Mesenteric fat pad (tissue), 1 donor: ENCODE results near the gene RFLNA. TPM values are rescaled to one million over a fixed set of nuclear protein-coding genes. Genes with fewer than 3 reads are reported as not detected.
"Not testable (repeated sequence)": the region's sequence is repeated elsewhere in the genome, so short reads cannot be mapped to it uniquely, and the experiment has no call there.

Source experiments
- DNase-seq: peaks from one replicate; pipeline ENCODE4 v3.0.0-alpha.2; 2020; ENCODE audit warnings: low spot score
- total RNA-seq: library from RNA; stranded (reverse); fragmentation: NEBNext Ultra II Directional; extraction: Animal tissue kit (Norgen Biotek cat#: 25700); gene quantifications from one replicate; pipeline ENCODE4 v1.2.1, GENCODE V29; 2021
- donor health status: DM: yes; HTN: yes; CAD: no.

Gene RFLNA
- total RNA-seq, 1 donor from 2014 or later: not detected

DNA sequence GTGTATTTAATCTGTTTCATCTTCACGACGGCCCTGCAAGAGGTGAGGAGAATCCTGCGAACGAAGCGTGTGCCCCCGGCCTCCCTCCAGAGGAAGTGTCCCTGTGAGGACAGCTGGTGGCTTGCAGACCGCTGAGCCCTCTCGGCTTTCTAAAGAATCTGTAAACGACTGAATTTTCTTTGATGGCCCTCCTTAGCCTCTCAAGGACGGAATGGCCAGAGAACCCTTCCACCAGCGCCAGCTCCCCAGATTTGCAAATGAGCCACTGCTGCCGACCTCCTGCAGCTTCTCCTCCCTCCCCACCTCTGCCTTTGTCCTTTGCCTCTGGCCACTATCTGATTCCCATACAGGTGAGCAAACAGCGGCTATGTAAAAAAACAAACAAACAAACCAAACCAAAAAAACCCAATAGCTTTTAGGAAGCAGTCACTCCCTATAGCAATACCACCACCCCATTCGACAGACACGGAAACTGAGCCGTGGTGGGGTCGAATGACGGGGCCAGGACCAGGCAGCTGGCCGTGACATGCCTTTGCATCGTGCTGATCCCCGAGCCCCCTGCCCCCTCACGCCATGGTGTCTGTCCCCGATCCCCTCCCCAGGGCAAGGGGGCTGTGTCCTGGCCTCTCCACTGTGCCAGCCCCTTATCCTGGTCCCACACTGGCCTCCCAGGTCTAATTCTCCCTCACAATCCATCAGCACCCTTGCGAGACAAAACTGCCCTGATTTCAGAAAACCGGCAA lies 23.6 kb downstream of the RFLNA start:
- no peak for DNase-seq

- no peak for DNase-seq
These were observed 24.6 kb downstream of the RFLNA start for GRCh38 chr12:124319368-124320050.

- DNase-seq: no peak
These were observed 26.2 kb downstream of the RFLNA start for GRCh38 chr12:124321040-124321481.

- DNase-seq: no peak
These were observed 26.8 kb downstream of the RFLNA start for GRCh38 chr12:124321556-124322270.

GRCh38 chr12:124322271-124322998 lies 27.5 kb downstream of the RFLNA start:
- no peak for DNase-seq

GRCh38 chr12:124322999-124323328 lies 28.1 kb downstream of the RFLNA start:
- DNase-seq: not testable (repeated sequence)

DNA sequence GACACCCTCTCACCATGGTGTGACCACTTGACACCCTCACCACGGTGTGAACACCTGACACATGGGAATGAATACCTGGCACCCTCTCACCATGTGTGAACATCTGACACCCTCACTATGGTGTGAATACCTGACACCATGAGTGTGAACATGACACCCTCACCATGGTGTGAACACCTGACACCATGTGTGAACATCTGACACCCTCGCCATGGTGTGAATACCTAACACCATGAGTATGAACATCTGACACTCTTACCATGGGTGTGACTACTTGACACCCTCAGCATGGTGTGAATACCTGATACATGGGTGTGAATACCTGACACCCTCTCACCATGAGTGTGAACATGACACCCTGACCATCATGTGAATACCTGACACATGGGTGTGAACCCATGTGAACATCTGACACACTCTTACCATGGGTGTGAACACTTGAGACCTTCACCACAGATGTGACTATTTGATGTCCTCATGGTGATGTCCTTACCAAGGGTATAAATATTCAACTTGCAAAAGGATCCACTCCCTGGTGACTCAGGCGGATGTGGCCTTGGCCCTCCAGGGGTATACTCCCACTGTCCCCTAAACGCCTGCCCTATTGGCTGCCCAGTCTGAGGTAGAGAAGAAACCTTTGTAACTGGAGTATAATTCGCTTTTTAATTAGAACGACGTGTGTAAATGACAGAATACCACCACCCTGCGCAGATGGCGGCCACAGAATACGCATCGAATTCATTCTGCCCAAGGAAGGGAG lies 29.1 kb downstream of the RFLNA start:
- no peak for DNase-seq

DNA sequence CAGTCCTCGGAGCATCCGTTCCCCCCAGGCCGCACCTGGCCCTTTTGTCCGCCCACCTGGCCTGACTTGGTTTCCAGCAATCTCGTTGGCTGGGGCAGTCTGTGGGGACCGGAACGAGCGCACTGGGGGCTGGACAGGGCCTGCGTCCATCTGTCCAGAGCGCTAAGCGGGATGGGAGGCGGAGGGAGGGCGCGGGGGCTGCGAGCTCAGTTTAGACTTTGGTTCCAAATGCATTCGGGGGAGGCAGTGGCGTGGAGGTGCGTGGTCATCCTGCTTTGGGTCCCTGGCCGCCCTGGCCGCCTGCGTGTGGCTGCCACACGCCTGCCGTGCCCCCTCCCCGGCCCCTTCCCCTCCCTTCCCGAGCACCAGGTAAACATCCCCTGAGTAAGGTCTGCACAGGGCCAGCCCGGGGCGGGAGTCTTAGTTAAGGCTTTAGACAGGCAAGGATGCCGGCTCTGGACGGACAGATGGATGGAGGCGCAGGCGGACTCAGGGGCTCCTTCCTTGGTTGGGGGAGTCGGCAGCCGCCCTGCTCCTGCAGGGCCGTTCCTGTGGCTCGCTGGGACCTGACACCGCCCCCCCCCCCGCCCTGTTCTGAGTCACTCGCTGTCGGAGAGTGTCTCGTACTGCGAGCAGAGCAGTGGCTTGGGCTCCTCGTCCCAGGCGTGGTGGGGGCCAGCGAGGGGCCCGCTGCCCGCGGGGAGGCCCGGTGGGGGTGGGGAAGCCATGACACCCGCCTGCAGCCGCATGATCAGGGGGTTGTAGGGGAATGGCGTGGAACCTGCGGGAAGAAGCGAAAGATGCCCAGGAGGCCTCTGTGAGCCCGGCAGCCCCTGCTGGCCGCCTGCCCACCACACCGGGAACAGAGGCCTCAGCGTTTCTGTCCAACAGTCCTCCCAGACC lies 30.2 kb downstream of the RFLNA start:
- no peak for DNase-seq

DNA sequence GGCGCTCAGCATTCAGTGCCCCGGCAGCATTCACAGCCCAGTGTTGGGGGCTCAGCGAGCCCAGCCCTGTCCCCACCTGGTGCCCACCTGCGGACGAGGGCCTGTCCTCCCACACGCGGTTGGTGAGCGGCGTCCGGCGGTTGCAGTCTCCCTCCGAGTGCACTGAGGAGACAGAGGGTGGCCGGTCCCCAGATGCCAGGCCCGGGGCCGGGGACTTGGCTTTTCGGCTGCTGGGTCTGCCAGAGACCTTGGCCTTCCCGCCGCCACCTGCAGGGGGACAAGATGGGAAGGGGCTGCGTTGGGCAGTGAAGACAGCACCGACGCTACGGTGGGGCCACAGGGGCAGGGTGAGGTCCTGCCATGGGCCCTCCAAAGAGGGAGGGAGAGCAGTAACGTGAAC lies 31.2 kb downstream of the RFLNA start:
- no peak for DNase-seq

- no peak for DNase-seq
These were observed 32.0 kb downstream of the RFLNA start for GRCh38 chr12:124326871-124327270.

DNA sequence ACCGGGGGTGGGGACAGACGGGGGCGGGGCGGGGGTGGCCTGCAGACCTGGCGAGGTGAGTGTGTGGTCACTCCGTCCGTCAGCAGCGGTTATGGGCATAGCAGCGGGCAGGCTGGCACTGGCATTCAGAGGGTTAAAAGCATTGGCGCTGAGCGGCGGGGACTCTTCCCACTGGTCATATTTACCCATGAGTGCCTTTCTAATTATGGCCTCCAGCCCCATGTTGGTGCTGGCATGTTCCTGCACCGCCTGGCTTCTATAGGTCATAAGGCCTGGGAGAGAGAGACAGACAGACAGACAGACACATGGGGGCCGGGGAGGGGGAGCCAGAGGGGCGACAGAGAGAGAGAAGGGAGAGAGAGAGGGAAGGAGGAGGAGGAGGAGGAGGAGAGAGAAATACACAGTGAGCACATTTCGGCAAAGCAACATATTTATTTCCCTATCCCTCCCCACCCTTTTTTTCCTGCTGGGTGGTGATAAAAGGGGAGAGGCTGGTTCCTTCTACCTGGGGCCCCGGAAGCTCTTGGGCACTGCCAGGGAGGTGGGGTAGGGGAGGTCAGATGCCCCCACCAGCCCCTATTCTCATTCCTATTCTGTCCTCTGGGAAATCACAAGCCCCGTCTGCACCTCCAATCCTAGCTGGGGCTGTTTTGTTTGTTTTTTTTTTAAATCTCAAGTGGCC lies 32.6 kb downstream of the RFLNA start:
- no peak for DNase-seq

DNA sequence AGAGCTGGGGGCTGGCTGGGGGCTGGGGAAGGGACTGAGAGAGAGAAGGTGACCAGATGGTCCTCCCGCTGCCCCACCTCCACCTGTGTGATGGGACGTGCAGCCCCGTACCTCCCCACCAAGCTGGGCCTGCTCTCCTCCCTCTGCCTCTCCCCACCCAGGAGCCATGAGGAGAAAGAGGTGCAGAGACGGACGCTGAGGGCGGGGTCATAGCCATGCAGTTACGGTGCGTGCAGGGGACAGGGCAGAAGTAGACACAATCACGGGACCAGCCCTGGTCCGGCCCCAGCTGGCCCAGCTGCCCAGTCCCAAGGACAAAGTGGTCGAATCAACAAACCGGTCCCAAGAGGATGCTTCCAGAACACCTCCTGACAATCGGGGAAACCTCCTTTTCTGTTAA lies 33.2 kb downstream of the RFLNA start:
- no peak for DNase-seq

DNA sequence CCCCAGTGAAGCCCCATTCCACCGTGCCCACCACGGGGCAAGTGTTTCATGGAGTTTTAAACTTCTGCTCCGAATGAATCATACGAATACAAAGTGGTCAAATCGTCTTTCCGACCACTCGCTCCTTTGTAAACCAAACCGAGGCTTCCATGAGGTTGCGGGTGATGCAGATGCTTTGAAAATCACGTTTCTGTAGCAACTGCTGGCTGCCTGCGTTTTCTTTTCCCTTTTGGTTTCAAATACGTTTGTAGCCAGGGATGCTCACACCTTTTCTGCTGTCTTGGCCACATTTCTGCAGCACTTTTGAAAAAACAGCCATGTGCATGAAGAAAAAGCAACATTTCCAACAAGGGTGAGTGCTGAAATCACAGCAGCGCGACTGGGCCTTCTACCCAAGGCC lies 33.7 kb downstream of the RFLNA start:
- no peak for DNase-seq

DNA sequence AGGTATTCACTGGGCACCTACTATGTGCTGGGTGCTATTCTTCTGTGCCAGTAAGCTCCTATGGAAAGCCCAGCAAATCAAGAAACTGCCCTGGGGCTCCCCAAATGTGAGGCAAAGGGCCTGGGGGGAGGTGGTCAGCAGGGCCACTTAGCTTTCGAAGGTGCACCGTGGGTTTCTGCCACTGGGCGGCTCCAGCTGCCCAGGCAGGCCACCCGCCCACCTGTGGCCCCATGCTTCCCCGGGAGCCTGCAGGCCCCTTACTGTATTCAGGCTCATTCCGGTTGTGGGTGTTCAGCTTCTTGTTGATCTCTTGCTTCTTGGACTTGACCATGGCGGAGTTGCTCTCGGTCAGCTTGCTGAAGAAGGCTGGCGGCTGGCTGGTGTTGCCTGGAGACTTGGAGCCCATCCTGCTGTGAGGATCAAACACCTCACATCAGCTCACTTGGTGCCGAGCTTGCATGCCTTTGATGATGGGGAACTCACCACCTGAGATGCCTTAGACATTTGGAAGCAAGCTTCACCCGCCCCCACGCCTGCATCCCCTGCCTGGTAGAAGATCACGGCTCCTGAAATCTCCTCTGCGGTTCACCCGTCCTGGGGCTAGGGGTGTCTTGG lies 37.3 kb downstream of the RFLNA start:
- no peak for DNase-seq

DNA sequence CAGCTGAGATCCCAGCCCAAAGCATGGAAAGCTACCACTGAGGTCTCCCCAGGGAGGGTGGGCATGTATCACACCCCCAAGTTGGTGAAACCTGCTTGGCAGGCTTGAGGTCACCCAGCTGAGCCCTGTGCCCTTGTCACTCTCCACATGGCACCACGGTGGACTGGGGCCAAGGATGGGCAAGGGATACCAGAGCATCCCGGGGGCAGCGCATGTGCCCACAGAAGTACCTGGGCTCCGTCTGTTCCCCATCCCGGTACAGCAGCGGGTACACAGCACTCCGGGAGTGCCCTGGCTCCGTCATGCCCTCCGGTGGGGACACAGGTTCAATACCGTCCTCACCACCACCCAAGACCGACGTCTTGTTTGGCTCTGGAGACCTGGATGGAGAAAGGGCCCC lies 38.0 kb downstream of the RFLNA start:
- no peak for DNase-seq

DNA sequence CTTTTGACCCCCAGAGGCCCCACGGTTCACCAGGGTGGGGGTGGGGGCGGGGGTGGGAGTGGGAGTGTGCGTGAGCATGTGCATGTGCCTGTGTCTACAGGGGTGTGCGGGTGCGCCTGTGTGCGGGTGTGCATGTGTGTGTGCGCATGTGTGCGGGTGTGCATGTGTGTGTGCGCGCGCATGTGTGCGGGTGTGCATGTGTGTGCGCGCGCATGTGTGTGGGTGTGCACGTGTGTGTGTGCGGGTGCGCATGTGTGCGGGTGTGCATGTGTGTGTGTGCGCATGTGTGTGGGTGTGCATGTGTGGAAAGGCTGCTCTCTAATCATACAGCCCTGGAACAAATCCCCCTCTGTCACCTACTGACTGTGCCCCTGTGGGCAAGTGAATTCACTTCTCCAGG lies 38.8 kb downstream of the RFLNA start:
- no peak for DNase-seq

DNA sequence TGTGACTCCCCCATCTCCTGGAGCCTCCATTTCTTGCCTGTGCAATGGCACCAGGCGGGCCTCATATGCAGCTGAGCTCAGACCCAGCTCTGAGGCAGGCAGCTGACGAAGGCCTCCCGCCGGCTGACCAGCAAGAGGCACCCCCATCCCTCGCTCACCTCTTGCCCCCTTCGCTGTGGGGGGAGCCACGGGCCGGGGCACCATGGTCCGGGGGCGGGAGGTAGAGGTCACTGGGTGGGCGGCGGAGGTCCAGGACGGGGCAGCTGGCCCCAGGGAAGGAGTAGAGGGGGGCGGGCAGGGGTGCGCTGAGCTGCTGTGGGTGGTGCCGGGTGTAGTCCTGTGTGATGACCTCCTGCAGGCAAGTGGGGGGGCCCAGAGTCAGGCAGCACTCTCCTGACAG lies 39.4 kb downstream of the RFLNA start:
- DNase-seq: no peak

DNA sequence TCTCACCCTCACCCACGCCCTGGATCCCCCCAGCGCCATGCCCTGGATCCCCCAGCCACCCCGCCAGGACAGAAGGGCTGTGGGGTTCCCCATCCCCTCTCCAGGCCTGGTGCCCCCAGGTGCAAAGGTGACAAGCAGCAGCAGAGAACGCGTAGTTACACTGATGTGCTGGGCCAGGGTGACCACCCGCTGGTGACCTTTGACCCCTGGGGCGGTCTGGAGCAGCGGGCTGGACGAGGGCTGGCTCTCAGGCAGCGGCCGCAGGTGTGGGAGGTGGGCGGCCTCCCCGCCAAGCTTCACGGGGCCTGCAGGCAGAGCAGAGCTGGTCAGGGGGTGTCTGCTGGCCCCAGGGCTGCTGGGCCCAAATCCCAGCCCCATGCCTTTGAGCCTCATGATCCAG lies 40.1 kb downstream of the RFLNA start:
- DNase-seq: no peak
